Stimulated activated CD4-positive, alpha-beta T cell treated with anti-CD3 and anti-CD28 coated beads, Interleukin-12 subunit alpha, Interleukin-12 subunit beta, amount 100 ng/mL, for 4 hours (primary cell): ENCODE data around the gene DNAH9.

Experiments
- DNase-seq: peaks from one replicate; pipeline ENCODE4 v3.0.0-alpha.2; 2020

The DNAH9 gene

GRCh38 chr17:11855306-11855705 lies 257.0 kb downstream of the DNAH9 start:
- DNase-seq: no peak

GRCh38 chr17:11857006-11857405 lies 258.7 kb downstream of the DNAH9 start:
- no peak for DNase-seq

- no peak for DNase-seq
Measured at GRCh38 chr17:11869680-11870394, 271.6 kb downstream of the DNAH9 start.

- DNase-seq: no peak
Measured at GRCh38 chr17:11871773-11872172, 273.5 kb downstream of the DNAH9 start.

- DNase-seq: no peak
Measured at GRCh38 chr17:11874756-11875155, 276.5 kb downstream of the DNAH9 start.

GRCh38 chr17:11880714-11881113 lies 282.4 kb downstream of the DNAH9 start:
- DNase-seq: no peak

GRCh38 chr17:11882716-11883115 lies 284.4 kb downstream of the DNAH9 start:
- DNase-seq: no peak

- no peak for DNase-seq
Measured at GRCh38 chr17:11885051-11885450, 286.8 kb downstream of the DNAH9 start.

GRCh38 chr17:11889266-11889665 lies 291.0 kb downstream of the DNAH9 start:
- DNase-seq: no peak

- DNase-seq: no peak
Measured at GRCh38 chr17:11893862-11894261, 295.6 kb downstream of the DNAH9 start.

- DNase-seq: no peak
Measured at GRCh38 chr17:11896199-11896598, 297.9 kb downstream of the DNAH9 start.

GRCh38 chr17:11898526-11899235 lies 300.4 kb downstream of the DNAH9 start:
- DNase-seq: no peak

- DNase-seq: no peak
Measured at GRCh38 chr17:11899537-11899942, 301.3 kb downstream of the DNAH9 start.

GRCh38 chr17:11900041-11900476 lies 301.8 kb downstream of the DNAH9 start:
- no peak for DNase-seq

- no peak for DNase-seq
Measured at GRCh38 chr17:11900655-11901054, 302.4 kb downstream of the DNAH9 start.

GRCh38 chr17:11901931-11902330 lies 303.7 kb downstream of the DNAH9 start:
- no peak for DNase-seq

GRCh38 chr17:11908711-11909146 lies 310.5 kb downstream of the DNAH9 start:
- DNase-seq: no peak

GRCh38 chr17:11909348-11909747 lies 311.1 kb downstream of the DNAH9 start:
- no peak for DNase-seq

GRCh38 chr17:11916091-11916490 lies 317.8 kb downstream of the DNAH9 start:
- DNase-seq: no peak

- DNase-seq: no peak
Measured at GRCh38 chr17:11917415-11917814, 319.1 kb downstream of the DNAH9 start.

GRCh38 chr17:11921296-11921695 lies 323.0 kb downstream of the DNAH9 start:
- no peak for DNase-seq

- no peak for DNase-seq
Measured at GRCh38 chr17:11922638-11923037, 324.4 kb downstream of the DNAH9 start.

- no peak for DNase-seq
Measured at GRCh38 chr17:11924076-11924475, 325.8 kb downstream of the DNAH9 start.

GRCh38 chr17:11925262-11926021 lies 327.2 kb downstream of the DNAH9 start:
- no peak for DNase-seq
